ENCODE data around the gene ABCD3. TPM values are rescaled to one million over a fixed set of nuclear protein-coding genes. Genes with fewer than 3 reads are reported as not detected.

Gene ABCD3
- total RNA-seq, 1 experiment from 2014 or later, result 26.5 TPM

DNA sequence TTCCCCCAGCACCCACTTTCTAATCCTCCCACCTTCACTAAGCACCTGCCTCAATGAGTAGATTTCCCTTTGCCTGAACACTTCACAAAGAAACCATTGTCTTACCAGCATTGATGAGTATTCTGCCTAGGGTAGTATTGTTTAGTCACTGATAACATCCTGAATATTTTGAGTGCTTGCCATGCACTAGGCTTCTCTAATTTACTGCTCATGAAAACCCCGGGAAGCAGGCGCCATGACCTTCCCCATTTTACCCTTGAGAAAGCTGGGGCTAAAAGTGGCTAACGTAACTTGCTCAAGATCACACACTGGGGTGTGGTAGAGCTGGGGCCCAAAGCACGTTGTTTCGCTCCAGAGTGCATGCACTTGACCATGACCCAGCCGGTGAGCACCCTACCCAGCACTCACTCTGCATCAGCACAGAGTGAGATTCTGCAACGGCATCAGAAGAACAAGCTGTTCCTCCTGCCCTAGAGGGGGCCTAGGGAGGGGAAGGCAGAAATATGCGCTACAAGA, 133.9 kb downstream of the ABCD3 start:
- no peak for DNase-seq (ENCODE audit: unreplicated experiment)
- CTCF ChIA-PET, result no interaction called here
- no peaks in the 10 kb centered on the region for H3K9me3 Mint-ChIP-seq (ENCODE audit: unreplicated experiment)
- H3K36me3 Mint-ChIP-seq (ENCODE audit: insufficient read depth, unreplicated experiment), result no peaks in the 10 kb centered on the region
- H3K27ac Mint-ChIP-seq (ENCODE audit: low read depth, unreplicated experiment), result no peak overlapping the region
- H3K27me3 Mint-ChIP-seq (ENCODE audit: insufficient read depth, unreplicated experiment), result no peaks in the 10 kb centered on the region
- BruUV-seq (replicated peaks), result no TSS peak
- intact Hi-C loops (cut with micrococcal nuclease), result no loop called here
- POLR2A ChIA-PET, result no interaction called here
- H3K4me1 Mint-ChIP-seq (ENCODE audit: insufficient read depth, unreplicated experiment), result peaks cover 15% of the 10 kb centered on the region
- H3K4me3 Mint-ChIP-seq (ENCODE audit: unreplicated experiment), result no peak overlapping the region
- TF ChIP-seq, protein P1, sequence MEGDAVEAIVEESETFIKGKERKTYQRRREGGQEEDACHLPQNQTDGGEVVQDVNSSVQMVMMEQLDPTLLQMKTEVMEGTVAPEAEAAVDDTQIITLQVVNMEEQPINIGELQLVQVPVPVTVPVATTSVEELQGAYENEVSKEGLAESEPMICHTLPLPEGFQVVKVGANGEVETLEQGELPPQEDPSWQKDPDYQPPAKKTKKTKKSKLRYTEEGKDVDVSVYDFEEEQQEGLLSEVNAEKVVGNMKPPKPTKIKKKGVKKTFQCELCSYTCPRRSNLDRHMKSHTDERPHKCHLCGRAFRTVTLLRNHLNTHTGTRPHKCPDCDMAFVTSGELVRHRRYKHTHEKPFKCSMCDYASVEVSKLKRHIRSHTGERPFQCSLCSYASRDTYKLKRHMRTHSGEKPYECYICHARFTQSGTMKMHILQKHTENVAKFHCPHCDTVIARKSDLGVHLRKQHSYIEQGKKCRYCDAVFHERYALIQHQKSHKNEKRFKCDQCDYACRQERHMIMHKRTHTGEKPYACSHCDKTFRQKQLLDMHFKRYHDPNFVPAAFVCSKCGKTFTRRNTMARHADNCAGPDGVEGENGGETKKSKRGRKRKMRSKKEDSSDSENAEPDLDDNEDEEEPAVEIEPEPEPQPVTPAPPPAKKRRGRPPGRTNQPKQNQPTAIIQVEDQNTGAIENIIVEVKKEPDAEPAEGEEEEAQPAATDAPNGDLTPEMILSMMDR (IDR thresholded peaks at IDR 0.05; ENCODE audit: unreplicated experiment), result no peak

DNA sequence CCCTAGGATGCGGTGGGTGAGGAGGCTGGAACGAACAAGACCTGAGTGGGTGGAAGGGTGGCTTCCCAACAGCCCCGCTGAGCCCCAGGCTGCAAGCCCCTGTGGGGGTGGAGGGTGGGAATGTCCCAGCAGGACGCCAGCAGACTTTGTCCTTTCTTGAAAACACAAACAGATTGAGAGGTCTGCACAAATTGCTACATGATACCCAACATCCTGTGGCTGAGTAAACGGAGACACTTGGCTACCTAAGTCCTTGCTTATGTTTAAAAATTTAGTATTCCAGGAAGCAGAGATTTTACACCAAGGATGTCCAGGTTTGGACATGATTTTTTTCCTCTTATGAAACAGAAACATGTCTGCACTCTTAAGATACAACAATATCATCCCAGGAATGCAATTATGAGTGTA, 135.1 kb downstream of the ABCD3 start:
- DNase-seq (ENCODE audit: unreplicated experiment), result peak; percentile 33
- no peak overlapping the region for H3K27ac Mint-ChIP-seq (ENCODE audit: low read depth, unreplicated experiment)
- ChIA-PET POLR2A (interaction anchor here (0.6 kb wide), 1 partner anchor 137 kb away, joined by 3 read pairs; no protein-coding TSS in a partner anchor), CTCF (interaction anchor here (0.7 kb wide), 1 partner anchor 489 kb away, joined by 3 read pairs; no protein-coding TSS in a partner anchor)
- intact Hi-C loops (cut with micrococcal nuclease), result no loop called here
- BruUV-seq (replicated peaks), result no TSS peak
- no peaks in the 10 kb centered on the region for H3K27me3 Mint-ChIP-seq (ENCODE audit: insufficient read depth, unreplicated experiment)
- TF ChIP-seq, protein P1 (IDR thresholded peaks at IDR 0.05; ENCODE audit: unreplicated experiment), result no peak
- H3K36me3 Mint-ChIP-seq (ENCODE audit: insufficient read depth, unreplicated experiment), result no peaks in the 10 kb centered on the region
- H3K4me1 Mint-ChIP-seq (ENCODE audit: insufficient read depth, unreplicated experiment), result peaks cover 15% of the 10 kb centered on the region
- H3K4me3 Mint-ChIP-seq (ENCODE audit: unreplicated experiment), result no peak overlapping the region
- no peaks in the 10 kb centered on the region for H3K9me3 Mint-ChIP-seq (ENCODE audit: unreplicated experiment)

DNA sequence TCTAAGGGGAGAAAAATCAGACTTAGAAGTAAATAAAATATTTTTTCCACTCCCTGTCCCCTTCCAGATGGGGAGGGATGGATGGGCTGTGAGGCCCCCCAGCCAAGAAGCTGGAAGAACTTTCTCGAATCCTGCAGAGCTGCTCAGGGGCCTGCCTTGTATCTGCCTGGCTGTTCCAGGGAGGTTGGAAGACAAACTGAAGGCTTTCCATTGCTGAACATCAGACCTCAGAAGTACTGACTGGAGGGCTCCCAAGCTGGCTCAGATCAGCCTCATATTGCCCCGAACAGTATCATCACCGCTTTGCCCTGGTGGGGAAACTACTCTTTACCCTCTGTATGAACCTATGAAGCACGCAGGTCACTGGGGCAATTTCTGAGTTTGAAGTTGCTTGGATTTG, 135.7 kb downstream of the ABCD3 start:
- CTCF ChIA-PET, result no interaction called here
- H3K36me3 Mint-ChIP-seq (ENCODE audit: insufficient read depth, unreplicated experiment), result no peaks in the 10 kb centered on the region
- no TSS peak for BruUV-seq (replicated peaks)
- intact Hi-C loops (cut with micrococcal nuclease), result no loop called here
- no peak for DNase-seq (ENCODE audit: unreplicated experiment)
- POLR2A ChIA-PET, result no interaction called here
- no peaks in the 10 kb centered on the region for H3K27me3 Mint-ChIP-seq (ENCODE audit: insufficient read depth, unreplicated experiment)
- no peak overlapping the region for H3K4me3 Mint-ChIP-seq (ENCODE audit: unreplicated experiment)
- H3K9me3 Mint-ChIP-seq (ENCODE audit: unreplicated experiment), result no peaks in the 10 kb centered on the region
- TF ChIP-seq, protein P1 (IDR thresholded peaks at IDR 0.05; ENCODE audit: unreplicated experiment), result no peak
- H3K4me1 Mint-ChIP-seq (ENCODE audit: insufficient read depth, unreplicated experiment), result peaks cover 15% of the 10 kb centered on the region
- H3K27ac Mint-ChIP-seq (ENCODE audit: low read depth, unreplicated experiment), result no peak overlapping the region

DNA sequence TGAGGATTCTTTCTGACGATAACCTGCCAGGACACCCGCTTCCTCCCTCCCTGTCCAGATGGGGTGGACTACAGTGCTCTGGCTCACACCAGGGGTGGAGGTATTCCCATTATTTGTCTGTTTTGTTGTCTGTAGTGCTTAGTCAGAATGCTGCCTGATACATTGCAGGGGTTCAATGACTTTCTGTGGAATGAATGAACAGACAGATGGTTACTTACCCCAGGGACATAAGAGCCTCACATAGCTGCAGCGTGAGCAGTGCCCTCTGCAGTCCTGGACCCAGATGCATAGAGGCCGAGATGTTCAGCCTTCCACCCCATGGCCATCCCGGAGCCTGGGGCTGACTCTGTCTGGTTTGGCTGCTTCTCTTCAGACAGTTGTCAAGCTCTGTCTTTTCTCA, 136.4 kb downstream of the ABCD3 start:
- no peak overlapping the region for H3K4me3 Mint-ChIP-seq (ENCODE audit: unreplicated experiment)
- no peaks in the 10 kb centered on the region for H3K9me3 Mint-ChIP-seq (ENCODE audit: unreplicated experiment)
- H3K4me1 Mint-ChIP-seq (ENCODE audit: insufficient read depth, unreplicated experiment), result peaks cover 14% of the 10 kb centered on the region
- no peak overlapping the region for H3K27ac Mint-ChIP-seq (ENCODE audit: low read depth, unreplicated experiment)
- H3K36me3 Mint-ChIP-seq (ENCODE audit: insufficient read depth, unreplicated experiment), result no peaks in the 10 kb centered on the region
- ChIA-PET POLR2A (no interaction called here), CTCF (no interaction called here)
- no peaks in the 10 kb centered on the region for H3K27me3 Mint-ChIP-seq (ENCODE audit: insufficient read depth, unreplicated experiment)
- no TSS peak for BruUV-seq (replicated peaks)
- intact Hi-C loops (cut with micrococcal nuclease), result no loop called here
- DNase-seq (ENCODE audit: unreplicated experiment), result no peak
- TF ChIP-seq, protein P1 (IDR thresholded peaks at IDR 0.05; ENCODE audit: unreplicated experiment), result no peak
